AG04450 (cell line): ENCODE results near the gene GORAB. TPM values are rescaled to one million over a fixed set of nuclear protein-coding genes. Genes with fewer than 3 reads are reported as not detected.

Experiments used
- CTCF ChIA-PET: fragments of 300-600, 350-600 bp; formaldehyde crosslinking; extraction: SDS; loops from one replicate; lab custom pipeline; 2022; ENCODE audit warnings: antibody characterized with exemption, inconsistent platforms; lab: Charles Lee
- POLR2A ChIA-PET: fragments of 350-600 bp; formaldehyde crosslinking; extraction: SDS; loops from one replicate; lab custom pipeline; 2021; ENCODE audit warnings: antibody characterized with exemption, inconsistent platforms; lab: Yijun Ruan, JAX
- DNase-seq: peaks from one replicate; pipeline ENCODE4 v3.0.0-alpha.2; 2011; ENCODE audit warnings: low read depth, low spot score
- H3K27ac ChIP-seq: one replicate; pipeline ENCODE4 v1.5.1; 2012; ENCODE audit warnings: low read depth, low read length, control low read depth
- H3K27me3 ChIP-seq: one replicate; pipeline ENCODE4 v1.6.0; 2012; ENCODE audit warnings: low read length; ENCODE audit not compliant: control insufficient read depth, insufficient read depth
- H3K4me3 ChIP-seq: 2 replicates; pipeline ENCODE4 v1.5.1; 2011; ENCODE audit warnings: mild to moderate bottlenecking, low read depth, low read length, control low read depth
- H3K9me3 ChIP-seq: 2 replicates; pipeline ENCODE4 v1.5.1; 2012; ENCODE audit warnings: low read length; ENCODE audit not compliant: control insufficient read depth, insufficient read depth
- CTCF ChIP-seq: IDR thresholded peaks from 2 replicates; pipeline ENCODE4 v1.5.1; 2011; ENCODE audit warnings: low read depth, low read length, control low read depth, inconsistent platforms
- polyA plus RNA-seq: library from polyadenylated mRNA; depleted of rRNA; stranded (reverse); fragments of >200 nt; gene quantifications from 2 replicates; pipeline ENCODE4 v1.2.3, GENCODE V29; 2011; rRNA removed

The GORAB gene
- polyA plus RNA-seq, 1 experiment = 23.5 TPM

DNA sequence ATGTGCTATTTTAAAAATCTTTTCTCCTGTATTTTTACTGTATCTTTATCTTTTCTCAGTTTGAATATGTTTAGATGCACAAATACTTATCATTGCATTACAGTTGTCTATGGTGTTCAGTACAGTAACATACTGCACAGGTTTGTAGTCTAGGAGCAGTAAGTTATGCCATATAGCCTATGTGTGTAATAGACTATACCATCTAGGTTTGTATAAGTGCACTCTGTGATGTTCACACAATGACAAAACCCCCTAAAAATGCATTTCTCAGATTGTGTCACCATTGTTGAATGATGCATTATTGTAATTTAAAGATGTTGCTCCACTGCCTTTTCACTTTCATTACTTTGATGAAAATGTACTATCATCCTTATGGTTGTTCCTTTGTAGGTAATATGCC, 67.1 kb downstream of the GORAB start:
- Histone ChIP-seq H3K27me3 (no peaks in the 10 kb centered on the region), H3K27ac (no peak overlapping the region), H3K4me3 (no peak overlapping the region), H3K9me3 (peaks cover 7% of the 10 kb centered on the region; the same call in 1 of the 2 replicates)
- POLR2A ChIA-PET = no interaction called here
- no peak for DNase-seq
- TF ChIP-seq CTCF = no peak
- CTCF ChIA-PET = no interaction called here

GRCh38 chr1:170601866-170602265, 69.9 kb downstream of the GORAB start:
- DNase-seq = no peak
- no peak for TF ChIP-seq CTCF
- POLR2A ChIA-PET = no interaction called here
- Histone ChIP-seq H3K9me3 (peaks cover 7% of the 10 kb centered on the region; the same call in 1 of the 2 replicates), H3K27ac (no peak overlapping the region), H3K4me3 (no peak overlapping the region), H3K27me3 (no peaks in the 10 kb centered on the region)
- CTCF ChIA-PET = no interaction called here

Other genes with a start within 250 kb of the GORAB start
- gene PRRX1, start 132.0 kb downstream of the GORAB start, polyA plus RNA-seq = 88.4 and 107 TPM in 2 replicates